GM19372 (cell line): ENCODE results near the gene CHCHD10.

Experiments used
- ATAC-seq: cut with Tn5 transposase; IDR thresholded peaks from one replicate; pipeline ENCODE4 v1.9.1; 2021; ENCODE audit warnings: mild to moderate bottlenecking, low read depth, moderate library complexity; ENCODE audit not compliant: unreplicated experiment

CHCHD10 gene

DNA sequence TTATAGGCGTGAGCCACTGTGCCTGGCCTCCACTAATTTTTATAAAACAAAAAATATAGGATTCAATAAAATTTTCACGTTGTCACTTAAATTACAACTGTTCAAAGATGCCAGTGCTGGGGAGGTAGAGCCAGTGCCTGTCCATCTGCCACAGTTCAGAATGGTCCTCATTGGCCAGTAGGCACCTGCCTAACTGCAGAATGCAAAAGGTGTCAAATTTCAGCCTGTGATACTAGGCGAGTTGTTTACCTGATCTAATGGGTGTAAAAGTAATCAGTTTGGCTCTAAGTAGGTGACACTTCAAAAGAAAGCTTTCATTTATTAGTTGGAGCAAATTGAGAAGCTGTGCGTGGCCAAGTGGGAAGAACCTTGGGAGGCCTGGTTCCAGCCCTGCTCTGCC, 21.3 kb upstream of the CHCHD10 start:
- ATAC-seq, result no peak

GRCh38 chr22:23787910-23788309, 20.1 kb upstream of the CHCHD10 start:
- no peak for ATAC-seq

DNA sequence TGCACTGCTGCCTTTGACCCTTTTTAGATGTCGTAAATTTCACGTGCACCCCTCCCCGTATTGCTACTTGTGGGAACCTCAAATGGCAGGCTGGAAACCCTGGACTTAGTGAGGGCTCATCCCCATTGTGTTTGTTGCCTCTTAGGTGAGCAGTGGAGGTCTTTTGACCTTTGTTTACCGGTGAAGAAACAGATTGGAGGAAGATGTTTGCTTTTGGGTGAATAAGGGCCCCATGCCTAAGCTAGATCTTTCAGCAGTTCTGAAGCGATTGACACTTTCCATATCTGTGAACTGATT, 19.8 kb upstream of the CHCHD10 start:
- ATAC-seq, result peak; percentile 14

- peak; percentile 63 for ATAC-seq
These were observed 19.2 kb upstream of the CHCHD10 start, which contains the start of gene SMARCB1 for GRCh38 chr22:23786752-23787599. Gene SMARCB1 (plus strand): TSS chr22:23786966. CDS start chr22:23787170, 204 bp downstream.

DNA sequence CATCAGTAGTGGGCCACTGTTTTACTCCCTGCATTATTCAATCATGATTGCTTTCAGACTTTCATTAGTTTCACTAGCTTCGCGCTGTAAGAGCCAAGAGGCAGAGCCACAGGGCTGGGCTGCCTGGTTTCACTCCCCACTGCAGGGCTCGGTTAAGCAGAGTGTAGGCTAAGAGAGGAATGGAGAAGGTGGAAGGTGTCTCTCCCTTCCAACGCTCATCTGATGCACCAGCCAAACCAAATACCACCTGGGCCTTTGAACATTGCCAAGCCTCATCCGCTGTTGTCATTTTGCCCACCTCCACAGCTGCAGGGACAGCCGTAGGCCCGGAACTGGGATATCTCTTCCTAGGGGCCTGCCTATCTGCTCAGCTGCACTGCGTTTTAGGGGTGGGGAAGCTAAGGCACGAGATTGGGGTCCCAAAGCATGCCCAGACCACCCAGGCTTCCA, 18.5 kb upstream of the CHCHD10 start:
- no peak for ATAC-seq

DNA sequence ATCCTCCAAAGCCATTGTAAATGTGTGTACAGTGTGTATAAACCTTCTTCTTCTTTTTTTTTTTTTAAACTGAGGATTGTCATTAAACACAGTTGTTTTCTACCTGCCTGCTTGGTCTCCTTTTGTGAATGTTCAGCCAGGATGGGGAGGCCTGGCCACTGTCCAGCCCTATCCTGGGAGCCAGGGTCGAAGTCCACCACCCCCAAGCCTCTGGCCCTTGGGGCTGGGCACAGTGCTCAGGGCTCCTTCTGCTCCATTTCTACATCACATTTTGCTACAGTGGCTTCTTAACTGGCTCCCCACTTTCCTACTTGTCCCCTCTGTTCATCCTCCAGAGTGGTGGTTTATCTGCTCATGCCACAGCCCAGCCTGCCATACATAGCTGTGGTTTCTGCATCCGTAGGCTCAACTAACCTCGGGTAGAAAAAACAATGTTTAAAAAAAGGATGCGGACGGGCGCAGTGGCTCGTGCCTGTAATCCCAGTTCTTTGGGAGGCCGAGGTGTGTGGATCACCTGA, 16.5 kb upstream of the CHCHD10 start:
- ATAC-seq, result no peak

DNA sequence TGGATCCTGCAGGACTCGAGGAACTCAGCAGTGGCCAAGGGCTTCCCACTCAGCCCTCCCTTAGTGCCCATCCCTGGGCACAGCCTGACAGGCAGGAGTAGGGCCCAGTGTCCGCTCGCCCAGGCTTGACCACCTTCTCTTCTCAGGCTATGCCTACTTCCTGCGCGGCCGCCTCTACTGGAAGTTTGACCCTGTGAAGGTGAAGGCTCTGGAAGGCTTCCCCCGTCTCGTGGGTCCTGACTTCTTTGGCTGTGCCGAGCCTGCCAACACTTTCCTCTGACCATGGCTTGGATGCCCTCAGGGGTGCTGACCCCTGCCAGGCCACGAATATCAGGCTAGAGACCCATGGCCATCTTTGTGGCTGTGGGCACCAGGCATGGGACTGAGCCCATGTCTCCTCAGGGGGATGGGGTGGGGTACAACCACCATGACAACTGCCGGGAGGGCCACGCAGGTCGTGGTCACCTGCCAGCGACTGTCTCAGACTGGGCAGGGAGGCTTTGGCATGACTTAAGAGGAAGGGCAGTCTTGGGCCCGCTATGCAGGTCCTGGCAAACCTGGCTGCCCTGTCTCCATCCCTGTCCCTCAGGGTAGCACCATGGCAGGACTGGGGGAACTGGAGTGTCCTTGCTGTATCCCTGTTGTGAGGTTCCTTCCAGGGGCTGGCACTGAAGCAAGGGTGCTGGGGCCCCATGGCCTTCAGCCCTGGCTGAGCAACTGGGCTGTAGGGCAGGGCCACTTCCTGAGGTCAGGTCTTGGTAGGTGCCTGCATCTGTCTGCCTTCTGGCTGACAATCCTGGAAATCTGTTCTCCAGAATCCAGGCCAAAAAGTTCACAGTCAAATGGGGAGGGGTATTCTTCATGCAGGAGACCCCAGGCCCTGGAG, 15.7 kb upstream of the CHCHD10 start:
- ATAC-seq, result no peak

DNA sequence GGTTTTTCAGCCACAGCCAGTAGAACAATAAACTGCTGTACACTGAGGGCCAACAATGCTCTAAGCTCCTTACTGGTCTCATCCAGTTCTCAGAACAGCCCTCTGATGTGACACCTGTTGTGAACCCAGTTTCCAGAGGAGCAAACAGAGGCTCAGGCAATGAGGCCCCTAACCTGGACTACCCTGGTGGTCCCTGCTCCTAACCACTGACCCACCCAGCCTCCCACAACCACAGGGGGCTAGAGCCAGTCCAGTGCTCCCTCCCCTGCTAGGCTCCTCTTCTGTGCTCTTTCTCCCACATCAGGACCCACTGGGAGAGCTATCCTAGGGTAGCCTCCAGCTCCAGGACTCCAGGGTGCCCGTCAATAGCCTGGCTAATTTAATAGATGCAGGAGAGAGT, 14.9 kb upstream of the CHCHD10 start:
- no peak for ATAC-seq

- no peak for ATAC-seq
These were observed 14.5 kb upstream of the CHCHD10 start for GRCh38 chr22:23782252-23782651.

DNA sequence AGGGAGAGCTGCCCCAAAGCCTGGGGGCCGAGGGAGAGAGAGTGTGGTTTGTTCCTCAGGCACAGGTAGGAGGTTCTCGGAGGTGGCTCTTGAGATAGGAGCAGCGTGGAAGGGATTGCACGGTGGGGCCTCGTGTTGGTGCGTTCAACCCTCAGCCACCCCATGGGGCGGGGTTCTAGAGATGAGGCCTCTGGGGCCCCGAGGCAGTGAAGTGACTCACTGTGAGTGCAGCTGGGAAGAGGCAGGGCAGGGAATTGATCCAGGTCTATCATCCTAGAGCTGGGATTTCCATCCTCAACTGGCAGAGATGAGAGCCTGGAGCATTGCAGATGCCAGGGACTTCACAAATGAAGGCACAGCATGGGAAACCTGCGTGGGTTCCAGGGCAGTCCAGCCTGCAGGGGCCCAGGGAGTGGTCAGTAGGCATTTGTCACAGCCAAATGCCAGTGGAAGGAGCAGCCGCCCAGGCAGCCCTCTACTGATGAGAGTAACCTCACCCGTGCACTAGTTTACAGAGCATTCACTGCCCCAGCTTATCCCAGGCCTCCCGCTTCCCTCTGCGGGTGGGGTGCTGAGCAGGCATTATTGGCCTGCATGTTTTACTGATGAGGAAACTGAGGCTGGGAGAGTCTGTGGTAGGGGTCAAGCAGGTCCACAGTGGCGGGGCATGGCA, 13.9 kb upstream of the CHCHD10 start:
- ATAC-seq, result no peak

DNA sequence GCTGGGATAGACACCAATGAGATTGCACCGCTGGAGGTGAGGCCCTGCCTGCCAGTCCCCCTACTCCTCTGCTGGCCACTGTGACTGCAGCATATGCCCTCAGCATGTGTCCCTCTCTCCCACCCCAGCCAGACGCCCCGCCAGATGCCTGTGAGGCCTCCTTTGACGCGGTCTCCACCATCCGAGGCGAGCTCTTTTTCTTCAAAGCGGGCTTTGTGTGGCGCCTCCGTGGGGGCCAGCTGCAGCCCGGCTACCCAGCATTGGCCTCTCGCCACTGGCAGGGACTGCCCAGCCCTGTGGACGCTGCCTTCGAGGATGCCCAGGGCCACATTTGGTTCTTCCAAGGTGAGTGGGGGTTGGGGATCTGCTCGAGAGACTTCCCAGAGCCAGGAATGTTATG, 13.3 kb upstream of the CHCHD10 start:
- no peak for ATAC-seq

GRCh38 chr22:23780146-23780748, 12.5 kb upstream of the CHCHD10 start:
- no peak for ATAC-seq

DNA sequence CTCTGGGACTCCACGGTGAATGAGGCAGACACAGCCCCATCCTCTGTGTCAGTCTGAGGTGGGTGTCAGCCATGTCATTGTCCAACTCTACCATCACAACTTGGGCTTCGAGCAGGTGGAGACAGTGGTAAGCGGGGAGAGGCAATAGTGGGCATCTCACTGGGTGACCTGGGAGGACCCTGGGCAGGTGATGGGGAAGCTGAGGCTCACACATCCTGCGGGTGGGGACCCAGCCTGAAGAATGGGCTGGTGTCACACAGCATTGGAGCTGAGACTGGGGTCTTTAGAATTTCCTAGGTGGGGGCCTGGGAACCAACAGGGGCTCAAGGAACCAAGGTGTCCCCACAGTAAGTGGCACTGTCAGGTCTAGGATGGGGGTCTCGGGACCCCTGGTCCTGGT, 12.0 kb upstream of the CHCHD10 start:
- ATAC-seq, result no peak

GRCh38 chr22:23779083-23779482, 11.3 kb upstream of the CHCHD10 start:
- ATAC-seq, result no peak

- ATAC-seq, result no peak
These were observed 10.8 kb upstream of the CHCHD10 start for GRCh38 chr22:23778577-23778900.

DNA sequence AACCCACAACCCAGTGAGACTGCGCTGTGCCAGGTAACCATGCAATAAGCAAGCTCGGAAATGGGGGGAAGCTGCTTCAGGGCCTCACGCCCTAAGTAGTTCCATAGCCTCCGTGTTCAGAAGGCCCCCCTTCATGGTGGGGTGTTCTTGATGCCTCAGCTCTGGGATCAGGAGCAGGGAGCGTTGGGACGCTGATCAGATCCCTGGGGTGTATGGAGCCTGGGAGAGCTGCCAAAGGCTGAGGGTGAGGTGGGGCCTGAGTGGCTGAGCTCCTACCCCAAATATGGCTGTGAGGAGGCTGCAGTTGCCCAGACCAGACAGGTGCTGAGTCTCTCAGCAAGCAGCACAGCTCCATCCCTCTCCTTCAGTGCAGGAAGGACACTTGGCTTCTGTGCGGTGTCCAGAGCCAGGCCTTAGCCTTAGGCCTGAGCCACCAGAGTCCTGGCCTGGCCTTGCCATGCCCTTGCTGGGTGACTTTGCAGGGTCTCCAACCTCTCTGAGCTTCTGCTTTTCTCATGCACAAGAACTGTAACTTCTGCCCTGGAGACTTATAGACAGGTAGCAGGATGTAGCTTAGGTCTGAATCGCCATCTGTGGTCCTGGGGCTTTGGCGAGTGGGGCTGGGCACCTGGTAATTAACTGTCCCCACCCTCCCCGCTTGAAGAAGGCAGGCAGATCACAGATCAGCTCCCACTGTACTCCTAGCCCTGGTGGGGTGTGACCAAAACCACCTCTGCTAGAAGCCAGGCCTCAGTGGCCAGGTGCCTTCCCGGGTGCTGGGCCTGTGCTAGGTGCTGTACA, 10.2 kb upstream of the CHCHD10 start:
- ATAC-seq, result no peak

- no peak for ATAC-seq
These were observed 8.1 kb upstream of the CHCHD10 start for GRCh38 chr22:23775779-23776375.

- no peak for ATAC-seq
These were observed 7.2 kb upstream of the CHCHD10 start for GRCh38 chr22:23774922-23775436.
